HG03521 (cell line): ENCODE measurements around the gene OR10G8.

Source experiments
- ATAC-seq: cut with Tn5 transposase; IDR thresholded peaks from one replicate; pipeline ENCODE4 v1.9.1; 2021; ENCODE audit warnings: mild to moderate bottlenecking, moderate library complexity; ENCODE audit not compliant: unreplicated experiment

OR10G8 gene

GRCh38 chr11:124077266-124077665 lies 50.7 kb downstream of the OR10G8 start:
- no peak for ATAC-seq

GRCh38 chr11:124078591-124078990 lies 52.0 kb downstream of the OR10G8 start:
- ATAC-seq = no peak

GRCh38 chr11:124079631-124080326 lies 53.2 kb downstream of the OR10G8 start:
- ATAC-seq = no peak
